Measurements from ENCODE around the gene NYAP2. TPM values are rescaled to one million over a fixed set of nuclear protein-coding genes. Genes with fewer than 3 reads are reported as not detected.

The NYAP2 gene
- total RNA-seq, 1 experiment from 2014 or later, result not detected

DNA sequence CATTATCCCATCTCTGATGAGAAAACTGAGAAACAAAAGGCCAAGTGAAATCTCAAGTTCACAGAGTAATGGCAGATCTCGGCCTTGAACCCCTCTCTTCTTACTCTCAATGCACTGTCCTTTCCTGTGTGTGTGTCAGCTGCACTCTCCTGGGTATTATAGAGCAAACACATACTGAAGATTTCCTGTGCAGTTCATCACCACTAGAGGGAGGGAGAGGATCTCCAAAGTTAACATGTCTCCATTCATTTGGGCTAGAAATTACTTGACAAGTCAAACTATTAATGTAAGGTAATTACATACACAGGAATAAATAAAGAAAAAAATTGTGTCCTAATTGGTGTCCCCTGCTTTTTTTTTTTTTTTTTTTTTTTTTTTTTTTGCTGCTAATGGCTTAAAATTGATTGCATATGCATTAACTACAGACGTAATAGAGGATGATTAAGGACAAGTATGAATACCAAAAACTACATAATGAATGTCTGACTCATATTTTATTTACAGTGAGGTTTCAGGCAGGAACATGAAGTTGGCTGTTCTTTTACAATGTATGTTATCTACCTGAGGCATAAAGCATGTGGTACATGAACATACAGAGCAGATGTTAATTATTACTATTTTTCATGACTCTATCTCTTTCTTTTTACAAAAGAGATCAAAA is 269.2 kb downstream of the NYAP2 start (continued):
- TF ChIP-seq MAX (IDR thresholded peaks at IDR 0.05) (0 out of 2 replicates have a peak, but pooled peaks have one; percentile 28), SP1 (IDR thresholded peaks at IDR 0.05; ENCODE audit: low read depth) (peak; percentile 27; the same call in 1 of the 2 replicates), RAD21 (IDR thresholded peaks at IDR 0.05; ENCODE audit: low read depth) (peak; percentile 86)

GRCh38 chr2:225670111-225670974 is 270.8 kb downstream of the NYAP2 start:
- Histone ChIP-seq H3K79me2 (ENCODE audit: insufficient read depth, low read length) (no peaks in the 10 kb centered on the region), H3K27ac (ENCODE audit: low read depth, low read length) (peak overlapping the region; percentile 67), H4K20me1 (ENCODE audit: insufficient read depth) (no peaks in the 10 kb centered on the region), H3K27me3 (ENCODE audit: insufficient read depth, low read length) (no peaks in the 10 kb centered on the region), H2AFZ (ENCODE audit: low read depth, low read length, poor library complexity, severe bottlenecking) (peak overlapping the region; percentile 55), H3K4me1 (ENCODE audit: control insufficient read depth in 1 of 2, insufficient read depth in 2 of 2, low read length in 2 of 2) (peaks cover 22 to 42% of the 10 kb centered on the region in 2 experiments), H3K9me2 (ENCODE audit: insufficient read depth) (no peaks in the 10 kb centered on the region), H3K36me3 (ENCODE audit: control insufficient read depth in 1 of 2, insufficient read depth in 2 of 2, low read length in 2 of 2) (peaks cover 0 to 5% of the 10 kb centered on the region in 2 experiments; a peak in 1 of 4 replicates), H3K4me3 (replicated peaks in 1 of 2; ENCODE audit: low read depth in 1 of 2, low read length in 2 of 2) (no peak overlapping the region), H3K9ac (ENCODE audit: low read length) (peak overlapping the region; percentile 11; the same call in 1 of the 2 replicates), H3K4me2 (ENCODE audit: low read length) (peak overlapping the region; percentile 18), H3K9me3 (ENCODE audit: control insufficient read depth in 1 of 2, insufficient read depth in 1 of 2, low read depth in 1 of 2, low read length in 2 of 2) (no peaks in the 10 kb centered on the region)
- POLR2A ChIA-PET, result no interaction called here
- TF ChIP-seq SRF (IDR thresholded peaks at IDR 0.05; ENCODE audit: low read depth) (no peak), CTCF (IDR thresholded peaks at IDR 0.05 in 2 of 3, conservative IDR thresholded peaks at IDR 0.05 in 1 of 3; ENCODE audit: borderline replicate concordance in 1 of 3, insufficient read depth in 1 of 3, low read depth in 2 of 3, low read length in 2 of 3) (peak; percentile 34 to 71 (median 67); a peak in 4 of 6 replicates), CBX3 (IDR thresholded peaks at IDR 0.05; ENCODE audit: low read depth) (peak; percentile 54; the same call in 1 of the 2 replicates), CEBPB (IDR thresholded peaks at IDR 0.05; ENCODE audit: low read depth) (0 out of 2 replicates have a peak, but pooled peaks have one; percentile 26), RAD21 (IDR thresholded peaks at IDR 0.05; ENCODE audit: low read depth) (peak; percentile 91), TCF7L2 (IDR thresholded peaks at IDR 0.05; ENCODE audit: borderline replicate concordance, extremely low read depth, insufficient read depth, insufficient read length) (no peak)
- RAD21 ChIA-PET (ENCODE audit: low non-redundant PET in 1 of 2, low total read pairs in 2 of 2, uncharacterized antibody in 2 of 2, unreplicated experiment in 2 of 2), result interaction anchor here in 1 of 2 experiments (1.2 kb wide), 1 partner anchor 1130 kb away, joined by 3 read pairs; the partner anchor contains the start of gene IRS1
- DNase-seq (ENCODE audit: low read depth, low spot score) (peak; percentile 49), ATAC-seq (no peak)
- CTCF ChIA-PET, result interaction anchor here (1.2 to 1.4 kb wide), 3 partner anchors 1132 to 1315 kb away, joined by 4 to 6 read pairs (median 5); no protein-coding TSS in a partner anchor
- BruUV-seq (replicated peaks), result no TSS peak
- intact Hi-C loops (cut with micrococcal nuclease), result loop anchor here (1.0 to 10.0 kb wide), 6 partner anchors 364 to 1437 kb away; no protein-coding TSS in a partner anchor

All from HCT116 (cell line).